HepG2 (cell line): Measurements from ENCODE around the gene P3H4. TPM values are rescaled to one million over a fixed set of nuclear protein-coding genes. Genes with fewer than 3 reads are reported as not detected.
A peak's percentile ranks its signal among the peaks of the same experiment; 100 is the strongest.

Experiments
- HNRNPLL ChIP-seq: fragments of 200-400 bp; formaldehyde crosslinking; IDR thresholded peaks from 2 replicates; pipeline ENCODE4 v1.6.1; 2017; ENCODE audit warnings: mild to moderate bottlenecking, low read depth, low read length; ENCODE audit not compliant: poor library complexity, severe bottlenecking
- IRX3 ChIP-seq: sonication (generic); formaldehyde crosslinking; IDR thresholded peaks from 2 replicates; pipeline ENCODE4 v1.8.1; 2023; ENCODE audit warnings: mild to moderate bottlenecking, low read depth, missing genetic modification reagents, borderline replicate concordance
- KDM2A ChIP-seq: sonication (generic); formaldehyde crosslinking; IDR thresholded peaks from 2 replicates; pipeline ENCODE4 v1.4.0; 2020; ENCODE audit warnings: low read depth, missing genetic modification reagents, borderline replicate concordance
- STAT5B ChIP-seq: sonication (generic); formaldehyde crosslinking; IDR thresholded peaks from 2 replicates; pipeline ENCODE4 v1.4.0; 2020; ENCODE audit warnings: missing genetic modification reagents
- ZNF121 ChIP-seq: sonication (generic); formaldehyde crosslinking; IDR thresholded peaks from 2 replicates; pipeline ENCODE4 v1.5.0; 2020; ENCODE audit warnings: mild to moderate bottlenecking, missing genetic modification reagents
- ZNF570 ChIP-seq: sonication (generic); formaldehyde crosslinking; IDR thresholded peaks from 2 replicates; pipeline ENCODE4 v1.4.0; 2020; ENCODE audit warnings: mild to moderate bottlenecking, missing genetic modification reagents, borderline replicate concordance
- ZNF879 ChIP-seq: sonication (generic); formaldehyde crosslinking; IDR thresholded peaks from 2 replicates; pipeline ENCODE4 v1.8.1; 2023; ENCODE audit warnings: missing genetic modification reagents
- polyA plus RNA-seq, 8 experiments: library from polyadenylated mRNA; depleted of rRNA in 3 of 8; stranded (reverse) in 7 of 8; unstranded in 1 of 8; fragments of >200 nt; fragmentation: Illumina TruSeq in 4 of 8; extraction: Trizol in 4 of 8; gene quantifications; 2 replicates each; pipeline versions ENCODE4 v1.2.1 to v1.2.3, GENCODE V29; 2011 to 2016; ENCODE audit warnings: low read depth in 4 of 8, missing spikeins in 1 of 8, mixed read lengths in 1 of 8; ENCODE audit not compliant: insufficient read depth in 1 of 8
- total RNA-seq, 5 experiments: library from RNA; depleted of rRNA; stranded (reverse); fragments of >200 nt; fragmentation: Illumina TruSeq; extraction: Trizol; gene quantifications; 2 replicates each; pipeline ENCODE4 v1.2.3, GENCODE V29; 2016; ENCODE audit warnings: low read depth in 1 of 5
- TF ChIP-seq, protein P1 (sequence below): sonication (generic); formaldehyde crosslinking; conservative IDR thresholded peaks from 2 replicates; pipeline ENCODE4 v1.8.0; 2022; ENCODE audit warnings: mild to moderate bottlenecking, moderate library complexity, missing genetic modification reagents
- TF ChIP-seq, protein P2 (sequence below): sonication (generic); formaldehyde crosslinking; IDR thresholded peaks from 2 replicates; pipeline ENCODE4 v1.4.0; 2020; ENCODE audit warnings: missing genetic modification reagents
- TF ChIP-seq, protein P3 (sequence below): sonication (generic); formaldehyde crosslinking; IDR thresholded peaks from 2 replicates; pipeline ENCODE4 v1.4.0; 2020; ENCODE audit warnings: mild to moderate bottlenecking, missing genetic modification reagents
- TF ChIP-seq, protein P4 (sequence below): sonication (generic); formaldehyde crosslinking; IDR thresholded peaks from 2 replicates; pipeline ENCODE4 v1.4.0; 2020; ENCODE audit warnings: mild to moderate bottlenecking, missing genetic modification reagents
- TF ChIP-seq, protein P5 (sequence below): IDR thresholded peaks from 2 replicates; pipeline ENCODE4 v1.6.1; 2016; ENCODE audit warnings: low read depth, control low read depth
- TF ChIP-seq, protein P6 (sequence below): sonication (generic); formaldehyde crosslinking; conservative IDR thresholded peaks from 2 replicates; pipeline ENCODE4 v1.4.0; 2020; ENCODE audit warnings: missing genetic modification reagents

The P3H4 gene
- total and polyA plus RNA-seq, 2 of the 13 experiments (the other 11 are each of a cell fraction or from before 2014, with no cell fraction given) = 37.1 to 50.6 TPM

DNA sequence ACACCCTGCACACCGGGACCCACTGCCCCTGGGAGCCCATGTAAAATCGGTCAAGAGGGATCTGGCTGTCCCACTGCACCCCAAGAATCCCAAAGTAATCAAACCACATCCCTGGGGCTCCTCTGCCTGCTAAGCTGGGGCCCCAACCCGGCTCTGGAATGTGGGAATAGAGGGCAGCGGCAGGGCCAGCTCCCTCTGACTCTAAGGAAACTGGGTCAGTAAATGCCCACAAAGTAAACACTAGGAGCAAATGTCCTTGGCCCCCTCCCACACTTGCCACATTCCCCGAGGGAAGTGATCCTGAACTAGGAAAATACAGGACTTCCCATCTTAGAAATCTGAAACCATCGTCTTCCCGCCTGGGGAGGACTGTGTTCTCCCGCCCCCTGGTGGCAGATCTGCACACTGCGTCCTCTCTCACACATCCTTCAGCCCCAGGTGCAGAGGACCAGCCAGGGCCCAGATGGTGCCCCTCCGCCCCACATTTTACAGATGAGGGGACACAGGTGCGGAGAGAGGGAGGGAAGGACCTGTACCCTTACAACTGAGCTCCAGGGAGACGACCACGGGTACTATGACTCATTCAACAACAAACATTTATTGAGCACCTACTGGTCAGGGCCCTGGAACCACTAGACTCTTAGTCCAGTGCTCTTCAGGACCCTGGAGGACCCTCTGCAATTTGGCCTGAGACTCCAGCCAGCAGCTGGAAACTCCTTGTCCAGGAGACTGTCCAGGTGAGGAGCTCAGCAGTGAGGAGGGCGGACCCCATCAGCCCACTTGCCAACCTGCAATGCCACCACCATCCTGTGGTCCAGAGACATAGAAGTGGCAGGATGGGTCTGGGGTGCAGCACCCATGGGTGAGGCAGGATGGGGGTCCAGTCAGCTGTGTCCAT lies 10.1 kb downstream of the P3H4 start (continued):
- TF ChIP-seq ZNF879 (CRISPR knock-in tag) (no peak), KDM2A (CRISPR knock-in tag) (peak; percentile 93), ZNF121 (CRISPR knock-in tag) (no peak), ZNF570 (CRISPR knock-in tag) (no peak), IRX3 (no peak), HNRNPLL (no peak), STAT5B (CRISPR knock-in tag) (peak; percentile 50; the same call in 1 of the 2 replicates)
- TF ChIP-seq, protein P1, sequence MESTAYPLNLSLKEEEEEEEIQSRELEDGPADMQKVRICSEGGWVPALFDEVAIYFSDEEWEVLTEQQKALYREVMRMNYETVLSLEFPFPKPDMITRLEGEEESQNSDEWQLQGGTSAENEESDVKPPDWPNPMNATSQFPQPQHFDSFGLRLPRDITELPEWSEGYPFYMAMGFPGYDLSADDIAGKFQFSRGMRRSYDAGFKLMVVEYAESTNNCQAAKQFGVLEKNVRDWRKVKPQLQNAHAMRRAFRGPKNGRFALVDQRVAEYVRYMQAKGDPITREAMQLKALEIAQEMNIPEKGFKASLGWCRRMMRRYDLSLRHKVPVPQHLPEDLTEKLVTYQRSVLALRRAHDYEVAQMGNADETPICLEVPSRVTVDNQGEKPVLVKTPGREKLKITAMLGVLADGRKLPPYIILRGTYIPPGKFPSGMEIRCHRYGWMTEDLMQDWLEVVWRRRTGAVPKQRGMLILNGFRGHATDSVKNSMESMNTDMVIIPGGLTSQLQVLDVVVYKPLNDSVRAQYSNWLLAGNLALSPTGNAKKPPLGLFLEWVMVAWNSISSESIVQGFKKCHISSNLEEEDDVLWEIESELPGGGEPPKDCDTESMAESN (CRISPR knock-in tag) = 0 out of 2 replicates have a peak, but pooled peaks have one; percentile 46
- TF ChIP-seq, protein P2, sequence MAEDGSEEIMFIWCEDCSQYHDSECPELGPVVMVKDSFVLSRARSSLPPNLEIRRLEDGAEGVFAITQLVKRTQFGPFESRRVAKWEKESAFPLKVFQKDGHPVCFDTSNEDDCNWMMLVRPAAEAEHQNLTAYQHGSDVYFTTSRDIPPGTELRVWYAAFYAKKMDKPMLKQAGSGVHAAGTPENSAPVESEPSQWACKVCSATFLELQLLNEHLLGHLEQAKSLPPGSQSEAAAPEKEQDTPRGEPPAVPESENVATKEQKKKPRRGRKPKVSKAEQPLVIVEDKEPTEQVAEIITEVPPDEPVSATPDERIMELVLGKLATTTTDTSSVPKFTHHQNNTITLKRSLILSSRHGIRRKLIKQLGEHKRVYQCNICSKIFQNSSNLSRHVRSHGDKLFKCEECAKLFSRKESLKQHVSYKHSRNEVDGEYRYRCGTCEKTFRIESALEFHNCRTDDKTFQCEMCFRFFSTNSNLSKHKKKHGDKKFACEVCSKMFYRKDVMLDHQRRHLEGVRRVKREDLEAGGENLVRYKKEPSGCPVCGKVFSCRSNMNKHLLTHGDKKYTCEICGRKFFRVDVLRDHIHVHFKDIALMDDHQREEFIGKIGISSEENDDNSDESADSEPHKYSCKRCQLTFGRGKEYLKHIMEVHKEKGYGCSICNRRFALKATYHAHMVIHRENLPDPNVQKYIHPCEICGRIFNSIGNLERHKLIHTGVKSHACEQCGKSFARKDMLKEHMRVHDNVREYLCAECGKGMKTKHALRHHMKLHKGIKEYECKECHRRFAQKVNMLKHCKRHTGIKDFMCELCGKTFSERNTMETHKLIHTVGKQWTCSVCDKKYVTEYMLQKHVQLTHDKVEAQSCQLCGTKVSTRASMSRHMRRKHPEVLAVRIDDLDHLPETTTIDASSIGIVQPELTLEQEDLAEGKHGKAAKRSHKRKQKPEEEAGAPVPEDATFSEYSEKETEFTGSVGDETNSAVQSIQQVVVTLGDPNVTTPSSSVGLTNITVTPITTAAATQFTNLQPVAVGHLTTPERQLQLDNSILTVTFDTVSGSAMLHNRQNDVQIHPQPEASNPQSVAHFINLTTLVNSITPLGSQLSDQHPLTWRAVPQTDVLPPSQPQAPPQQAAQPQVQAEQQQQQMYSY (CRISPR knock-in tag) = no peak
- TF ChIP-seq, protein P3, sequence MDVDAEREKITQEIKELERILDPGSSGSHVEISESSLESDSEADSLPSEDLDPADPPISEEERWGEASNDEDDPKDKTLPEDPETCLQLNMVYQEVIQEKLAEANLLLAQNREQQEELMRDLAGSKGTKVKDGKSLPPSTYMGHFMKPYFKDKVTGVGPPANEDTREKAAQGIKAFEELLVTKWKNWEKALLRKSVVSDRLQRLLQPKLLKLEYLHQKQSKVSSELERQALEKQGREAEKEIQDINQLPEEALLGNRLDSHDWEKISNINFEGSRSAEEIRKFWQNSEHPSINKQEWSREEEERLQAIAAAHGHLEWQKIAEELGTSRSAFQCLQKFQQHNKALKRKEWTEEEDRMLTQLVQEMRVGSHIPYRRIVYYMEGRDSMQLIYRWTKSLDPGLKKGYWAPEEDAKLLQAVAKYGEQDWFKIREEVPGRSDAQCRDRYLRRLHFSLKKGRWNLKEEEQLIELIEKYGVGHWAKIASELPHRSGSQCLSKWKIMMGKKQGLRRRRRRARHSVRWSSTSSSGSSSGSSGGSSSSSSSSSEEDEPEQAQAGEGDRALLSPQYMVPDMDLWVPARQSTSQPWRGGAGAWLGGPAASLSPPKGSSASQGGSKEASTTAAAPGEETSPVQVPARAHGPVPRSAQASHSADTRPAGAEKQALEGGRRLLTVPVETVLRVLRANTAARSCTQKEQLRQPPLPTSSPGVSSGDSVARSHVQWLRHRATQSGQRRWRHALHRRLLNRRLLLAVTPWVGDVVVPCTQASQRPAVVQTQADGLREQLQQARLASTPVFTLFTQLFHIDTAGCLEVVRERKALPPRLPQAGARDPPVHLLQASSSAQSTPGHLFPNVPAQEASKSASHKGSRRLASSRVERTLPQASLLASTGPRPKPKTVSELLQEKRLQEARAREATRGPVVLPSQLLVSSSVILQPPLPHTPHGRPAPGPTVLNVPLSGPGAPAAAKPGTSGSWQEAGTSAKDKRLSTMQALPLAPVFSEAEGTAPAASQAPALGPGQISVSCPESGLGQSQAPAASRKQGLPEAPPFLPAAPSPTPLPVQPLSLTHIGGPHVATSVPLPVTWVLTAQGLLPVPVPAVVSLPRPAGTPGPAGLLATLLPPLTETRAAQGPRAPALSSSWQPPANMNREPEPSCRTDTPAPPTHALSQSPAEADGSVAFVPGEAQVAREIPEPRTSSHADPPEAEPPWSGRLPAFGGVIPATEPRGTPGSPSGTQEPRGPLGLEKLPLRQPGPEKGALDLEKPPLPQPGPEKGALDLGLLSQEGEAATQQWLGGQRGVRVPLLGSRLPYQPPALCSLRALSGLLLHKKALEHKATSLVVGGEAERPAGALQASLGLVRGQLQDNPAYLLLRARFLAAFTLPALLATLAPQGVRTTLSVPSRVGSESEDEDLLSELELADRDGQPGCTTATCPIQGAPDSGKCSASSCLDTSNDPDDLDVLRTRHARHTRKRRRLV (CRISPR knock-in tag) = no peak
- TF ChIP-seq, protein P4, sequence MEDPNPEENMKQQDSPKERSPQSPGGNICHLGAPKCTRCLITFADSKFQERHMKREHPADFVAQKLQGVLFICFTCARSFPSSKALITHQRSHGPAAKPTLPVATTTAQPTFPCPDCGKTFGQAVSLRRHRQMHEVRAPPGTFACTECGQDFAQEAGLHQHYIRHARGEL (CRISPR knock-in tag) = peak; percentile 94; the same call in 1 of the 2 replicates
- TF ChIP-seq, protein P5, sequence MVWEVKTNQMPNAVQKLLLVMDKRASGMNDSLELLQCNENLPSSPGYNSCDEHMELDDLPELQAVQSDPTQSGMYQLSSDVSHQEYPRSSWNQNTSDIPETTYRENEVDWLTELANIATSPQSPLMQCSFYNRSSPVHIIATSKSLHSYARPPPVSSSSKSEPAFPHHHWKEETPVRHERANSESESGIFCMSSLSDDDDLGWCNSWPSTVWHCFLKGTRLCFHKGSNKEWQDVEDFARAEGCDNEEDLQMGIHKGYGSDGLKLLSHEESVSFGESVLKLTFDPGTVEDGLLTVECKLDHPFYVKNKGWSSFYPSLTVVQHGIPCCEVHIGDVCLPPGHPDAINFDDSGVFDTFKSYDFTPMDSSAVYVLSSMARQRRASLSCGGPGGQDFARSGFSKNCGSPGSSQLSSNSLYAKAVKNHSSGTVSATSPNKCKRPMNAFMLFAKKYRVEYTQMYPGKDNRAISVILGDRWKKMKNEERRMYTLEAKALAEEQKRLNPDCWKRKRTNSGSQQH (CRISPR knock-in tag) = no peak
- TF ChIP-seq, protein P6, sequence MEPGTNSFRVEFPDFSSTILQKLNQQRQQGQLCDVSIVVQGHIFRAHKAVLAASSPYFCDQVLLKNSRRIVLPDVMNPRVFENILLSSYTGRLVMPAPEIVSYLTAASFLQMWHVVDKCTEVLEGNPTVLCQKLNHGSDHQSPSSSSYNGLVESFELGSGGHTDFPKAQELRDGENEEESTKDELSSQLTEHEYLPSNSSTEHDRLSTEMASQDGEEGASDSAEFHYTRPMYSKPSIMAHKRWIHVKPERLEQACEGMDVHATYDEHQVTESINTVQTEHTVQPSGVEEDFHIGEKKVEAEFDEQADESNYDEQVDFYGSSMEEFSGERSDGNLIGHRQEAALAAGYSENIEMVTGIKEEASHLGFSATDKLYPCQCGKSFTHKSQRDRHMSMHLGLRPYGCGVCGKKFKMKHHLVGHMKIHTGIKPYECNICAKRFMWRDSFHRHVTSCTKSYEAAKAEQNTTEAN (CRISPR knock-in tag) = no peak
